HCT116 (cell line): ENCODE data around the gene HNRNPH1.

Source experiments
- CTCF ChIP-seq, 3 experiments: fragments of 200-600 bp in 1 of 3; sonication (generic) in 1 of 3; IDR thresholded peaks in 2 of 3; conservative IDR thresholded peaks in 1 of 3; 2 replicates each; pipeline ENCODE4 v1.5.1; 2012 to 2017; ENCODE audit warnings: low read depth in 2 of 3, low read length in 2 of 3, antibody characterized with exemption in 1 of 3, borderline replicate concordance in 1 of 3, control low read depth in 1 of 3, mild to moderate bottlenecking in 1 of 3, mixed read lengths in 1 of 3, mixed run types in 1 of 3, moderate library complexity in 1 of 3; ENCODE audit not compliant: insufficient read depth in 1 of 3
- EZH2 ChIP-seq: fragments of 200-600 bp; sonication (generic); IDR thresholded peaks from 2 replicates; pipeline ENCODE4 v1.6.1; 2017; ENCODE audit warnings: antibody characterized with exemption, mixed run types
- POLR2A ChIP-seq: IDR thresholded peaks from 2 replicates; pipeline ENCODE4 v1.7.0; 2011; ENCODE audit warnings: borderline replicate concordance; ENCODE audit not compliant: insufficient read depth, insufficient read length; ENCODE audit errors: extremely low read depth

GRCh38 chr5:179568721-179569120, 54.8 kb downstream of the HNRNPH1 start:
- TF ChIP-seq CTCF (IDR thresholded peaks at IDR 0.05 in 2 of 3, conservative IDR thresholded peaks at IDR 0.05 in 1 of 3; ENCODE audit: borderline replicate concordance in 1 of 3, insufficient read depth in 1 of 3, low read depth in 2 of 3, low read length in 2 of 3) (no peak), EZH2 (no peak), POLR2A (no peak)
